PC-3 (cell line): Measurements from ENCODE around the gene ALDH5A1. TPM values are rescaled to one million over a fixed set of nuclear protein-coding genes. Genes with fewer than 3 reads are reported as not detected.
A peak's percentile ranks its signal among the peaks of the same experiment; 100 is the strongest.

Experiments used
- ATAC-seq: fragments of 200-7000 bp; cut with Tn5 transposase; 2 replicates; pipeline ENCODE4 v1.9.1; 2020; ENCODE audit warnings: mild to moderate bottlenecking, moderate library complexity
- BruUV-seq: library from RNA; stranded (reverse); fragments of 400-500 nt; replicated peaks from 2 replicates; lab custom pipeline; 2021; lab: Mats Ljungman, UMichigan
- CTCF ChIA-PET: fragments of 300-600 bp; sonication (Branson Sonifier 250); formaldehyde crosslinking; loops from one replicate; lab custom pipeline; 2022; ENCODE audit warnings: antibody characterized with exemption; lab: Charles Lee
- POLR2A ChIA-PET: fragments of 300-600 bp; sonication (Branson Sonifier 250); formaldehyde crosslinking; loops from one replicate; lab custom pipeline; 2022; ENCODE audit warnings: antibody characterized with exemption; ENCODE audit not compliant: unreplicated experiment; lab: Charles Lee
- DNase-seq: peaks from one replicate; pipeline ENCODE4 v3.0.0-alpha.2; 2015
- H2AFZ ChIP-seq: fragments of 300-600 bp; sonication (generic); 2 replicates; pipeline ENCODE4 v1.6.0; 2016; ENCODE audit warnings: antibody characterized with exemption, low read length
- H3F3A ChIP-seq: fragments of 300-600 bp; sonication (generic); one replicate; pipeline ENCODE4 v1.6.0; 2017; ENCODE audit warnings: antibody characterized with exemption, low read length, control low read depth, mild to moderate bottlenecking; ENCODE audit not compliant: unreplicated experiment
- H3K27ac ChIP-seq: fragments of 300-600 bp; sonication (generic); 2 replicates; pipeline ENCODE4 v1.5.1; 2016; ENCODE audit warnings: mild to moderate bottlenecking, low read length
- H3K27me3 ChIP-seq: fragments of 300-600 bp; sonication (generic); 2 replicates; pipeline ENCODE4 v1.6.1; 2016; ENCODE audit warnings: low read length, mixed read lengths
- H3K36me3 ChIP-seq: fragments of 300-600 bp; sonication (generic); 2 replicates; pipeline ENCODE4 v1.6.1; 2016; ENCODE audit warnings: low read depth, mixed run types, low read length, mixed read lengths
- H3K4me1 ChIP-seq: fragments of 300-600 bp; sonication (generic); 2 replicates; pipeline ENCODE4 v1.5.1; 2016; ENCODE audit warnings: low read length; ENCODE audit not compliant: insufficient read depth
- H3K4me2 ChIP-seq: fragments of 300-600 bp; sonication (generic); 2 replicates; pipeline ENCODE4 v1.6.0; 2016; ENCODE audit warnings: low read length
- H3K4me3 ChIP-seq: fragments of 300-600 bp; sonication (generic); 2 replicates; pipeline ENCODE4 v1.5.1; 2016; ENCODE audit warnings: mild to moderate bottlenecking, low read length, mixed read lengths
- H3K79me2 ChIP-seq: fragments of 300-600 bp; sonication (generic); 2 replicates; pipeline ENCODE4 v1.6.1; 2017; ENCODE audit warnings: low read length, mixed read lengths
- H3K9ac ChIP-seq: fragments of 300-600 bp; sonication (generic); 2 replicates; pipeline ENCODE4 v1.6.0; 2016; ENCODE audit warnings: mild to moderate bottlenecking, low read length
- H3K9me2 ChIP-seq: fragments of 300-600 bp; sonication (generic); replicated peaks from 2 replicates; pipeline ENCODE4 v1.6.1; 2016; ENCODE audit warnings: mixed run types, low read length, mixed read lengths
- H3K9me3 ChIP-seq: fragments of 300-600 bp; sonication (generic); 2 replicates; pipeline ENCODE4 v1.6.1; 2016; ENCODE audit warnings: low read length, mixed read lengths
- H4K20me1 ChIP-seq: fragments of 300-600 bp; sonication (generic); 2 replicates; pipeline ENCODE4 v1.6.1; 2016; ENCODE audit warnings: low read length, mixed read lengths
- EZH2 ChIP-seq: fragments of 300-600 bp; sonication (generic); IDR thresholded peaks from one replicate; pipeline ENCODE4 v1.6.1; 2017; ENCODE audit warnings: antibody characterized with exemption, mild to moderate bottlenecking, low read length; ENCODE audit not compliant: unreplicated experiment
- EZH2phosphoT487 ChIP-seq: fragments of 300-600 bp; sonication (generic); IDR thresholded peaks from 2 replicates; pipeline ENCODE4 v1.6.1; 2018; ENCODE audit warnings: mild to moderate bottlenecking, antibody characterized with exemption, low read length, borderline replicate concordance
- intact Hi-C: fragments of 100-400 bp; cut with micrococcal nuclease; formaldehyde crosslinking; loops from 2 replicates; pipeline ENCODE4 v1.9.0; 2023
- total RNA-seq: library from RNA; depleted of rRNA; stranded (reverse); fragments of >200 nt; gene quantifications from 2 replicates; pipeline ENCODE4 v1.2.3, GENCODE V29; 2014; rRNA removed
- TF ChIP-seq, protein P1 (sequence below): fragments of 300-600 bp; sonication (generic); conservative IDR thresholded peaks from 2 replicates; pipeline ENCODE4 v1.5.1; 2017; ENCODE audit warnings: antibody characterized with exemption, low read depth, mild to moderate bottlenecking, low read length

ALDH5A1 gene
- total RNA-seq, 1 experiment from 2014 or later: 11.9 TPM

DNA sequence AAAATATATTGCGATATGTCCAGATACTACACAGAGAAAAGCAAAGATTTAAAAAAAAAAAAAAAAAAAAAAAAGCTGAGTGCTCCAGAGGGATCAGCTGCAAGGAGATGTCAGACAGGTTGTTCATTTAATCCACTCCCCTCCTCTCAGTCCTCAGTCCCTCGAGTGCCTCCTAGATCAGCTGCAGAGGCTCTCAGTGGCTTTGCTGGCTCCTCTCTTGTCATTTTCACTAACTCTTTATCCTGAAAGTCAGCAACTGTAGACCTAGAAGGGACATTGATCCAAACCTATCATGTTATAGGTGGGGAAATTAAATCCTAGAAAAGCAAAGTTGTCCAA, 89.6 kb downstream of the ALDH5A1 start:
- Histone ChIP-seq H3K9ac (no peak overlapping the region), H3K4me1 (peaks cover 16% of the 10 kb centered on the region), H3K36me3 (no peaks in the 10 kb centered on the region), H3K9me3 (no peaks in the 10 kb centered on the region), H4K20me1 (no peaks in the 10 kb centered on the region), H3K9me2 (no peaks in the 10 kb centered on the region), H3K27ac (no peak overlapping the region), H3F3A (no peaks in the 10 kb centered on the region), H2AFZ (no peak overlapping the region), H3K79me2 (no peaks in the 10 kb centered on the region), H3K4me3 (no peak overlapping the region), H3K27me3 (no peaks in the 10 kb centered on the region), H3K4me2 (peak overlapping the region; percentile 79; the same call in 1 of the 2 replicates)
- ATAC-seq (no peak), DNase-seq (no peak)
- intact Hi-C loops: loop anchor here (5.0 to 10.0 kb wide), 2 partner anchors 62 to 150 kb away; no protein-coding TSS in a partner anchor
- ChIA-PET CTCF (interaction anchor here (0.5 to 0.6 kb wide), 3 partner anchors 178 to 995 kb away, joined by 4 read pairs; no protein-coding TSS in a partner anchor), POLR2A (no interaction called here)
- BruUV-seq: no TSS peak
- TF ChIP-seq, protein P1, sequence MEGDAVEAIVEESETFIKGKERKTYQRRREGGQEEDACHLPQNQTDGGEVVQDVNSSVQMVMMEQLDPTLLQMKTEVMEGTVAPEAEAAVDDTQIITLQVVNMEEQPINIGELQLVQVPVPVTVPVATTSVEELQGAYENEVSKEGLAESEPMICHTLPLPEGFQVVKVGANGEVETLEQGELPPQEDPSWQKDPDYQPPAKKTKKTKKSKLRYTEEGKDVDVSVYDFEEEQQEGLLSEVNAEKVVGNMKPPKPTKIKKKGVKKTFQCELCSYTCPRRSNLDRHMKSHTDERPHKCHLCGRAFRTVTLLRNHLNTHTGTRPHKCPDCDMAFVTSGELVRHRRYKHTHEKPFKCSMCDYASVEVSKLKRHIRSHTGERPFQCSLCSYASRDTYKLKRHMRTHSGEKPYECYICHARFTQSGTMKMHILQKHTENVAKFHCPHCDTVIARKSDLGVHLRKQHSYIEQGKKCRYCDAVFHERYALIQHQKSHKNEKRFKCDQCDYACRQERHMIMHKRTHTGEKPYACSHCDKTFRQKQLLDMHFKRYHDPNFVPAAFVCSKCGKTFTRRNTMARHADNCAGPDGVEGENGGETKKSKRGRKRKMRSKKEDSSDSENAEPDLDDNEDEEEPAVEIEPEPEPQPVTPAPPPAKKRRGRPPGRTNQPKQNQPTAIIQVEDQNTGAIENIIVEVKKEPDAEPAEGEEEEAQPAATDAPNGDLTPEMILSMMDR: no peak
- TF ChIP-seq EZH2phosphoT487 (no peak), EZH2 (no peak)

Other genes with a start within 250 kb of the ALDH5A1 start
- 0.11 TPM in 1 of 2 replicates, not detected in the other for gene DCDC2, start 136.9 kb upstream of the ALDH5A1 start, total RNA-seq
- gene MRS2, start 92.0 kb upstream of the ALDH5A1 start, total RNA-seq: 19.8 and 21.3 TPM in 2 replicates
- 1.3 and 3.9 TPM in 2 replicates for gene GPLD1, start 5.4 kb upstream of the ALDH5A1 start, total RNA-seq
- 0.84 and 1.2 TPM in 2 replicates for gene KIAA0319, start 151.2 kb downstream of the ALDH5A1 start, total RNA-seq
- gene TDP2, start 171.9 kb downstream of the ALDH5A1 start, total RNA-seq: 20.6 and 24.2 TPM in 2 replicates
- gene ACOT13, start 172.1 kb downstream of the ALDH5A1 start, total RNA-seq: 13.5 and 17.9 TPM in 2 replicates
- gene C6orf62, start 224.2 kb downstream of the ALDH5A1 start, total RNA-seq: 81.8 and 91.5 TPM in 2 replicates